ENCODE data around the gene ALOX5AP. TPM values are rescaled to one million over a fixed set of nuclear protein-coding genes. Genes with fewer than 3 reads are reported as not detected.
"Not testable (repeated sequence)": the region's sequence is repeated elsewhere in the genome, so short reads cannot be mapped to it uniquely, and the experiment has no call there.

The ALOX5AP gene
- total RNA-seq, 1 donor from 2014 or later, result 8.4 TPM

- ATAC-seq (ENCODE audit: poor library complexity), result no peak
- intact Hi-C loops (cut with DNase I), result no loop called here
- no peak for DNase-seq
Measured at GRCh38 chr13:30732046-30732390, 3.3 kb upstream of the ALOX5AP start.

GRCh38 chr13:30734439-30734838 lies 904 bp upstream of the ALOX5AP start:
- intact Hi-C loops (cut with DNase I), result no loop called here
- ATAC-seq (ENCODE audit: poor library complexity), result no peak
- no peak for DNase-seq

- intact Hi-C loops (cut with DNase I), result no loop called here
- ATAC-seq (ENCODE audit: poor library complexity) (no peak), DNase-seq (no peak)
Measured at GRCh38 chr13:30735872-30736175, 481 bp downstream of the ALOX5AP start.

- intact Hi-C loops (cut with DNase I), result no loop called here
- no peak for DNase-seq
- ATAC-seq (ENCODE audit: poor library complexity), result no peak
Measured at GRCh38 chr13:30736461-30737320, 1.3 kb downstream of the ALOX5AP start.

GRCh38 chr13:30737511-30738337 lies 2.4 kb downstream of the ALOX5AP start:
- peak; percentile 50 for ATAC-seq (ENCODE audit: poor library complexity)
- no peak for DNase-seq
- intact Hi-C loops (cut with DNase I), result no loop called here

- DNase-seq (no peak), ATAC-seq (ENCODE audit: poor library complexity) (no peak)
- intact Hi-C loops (cut with DNase I), result no loop called here
Measured at GRCh38 chr13:30738526-30739236, 3.3 kb downstream of the ALOX5AP start.

GRCh38 chr13:30739237-30739528 lies 3.8 kb downstream of the ALOX5AP start:
- ATAC-seq (ENCODE audit: poor library complexity) (no peak), DNase-seq (no peak)
- intact Hi-C loops (cut with DNase I), result no loop called here

- intact Hi-C loops (cut with DNase I), result no loop called here
- ATAC-seq (ENCODE audit: poor library complexity) (no peak), DNase-seq (no peak)
Measured at GRCh38 chr13:30739761-30740642, 4.7 kb downstream of the ALOX5AP start.

GRCh38 chr13:30742901-30743300 lies 7.6 kb downstream of the ALOX5AP start:
- intact Hi-C loops (cut with DNase I), result no loop called here
- ATAC-seq (ENCODE audit: poor library complexity), result no peak

GRCh38 chr13:30743319-30744055 lies 8.1 kb downstream of the ALOX5AP start:
- ATAC-seq (ENCODE audit: poor library complexity), result peak; percentile 61
- intact Hi-C loops (cut with DNase I), result no loop called here
- DNase-seq, result no peak

More at GRCh38 chr13:30742901-30743300, 7.6 kb downstream of the ALOX5AP start:
- DNase-seq, result no peak

GRCh38 chr13:30744056-30744680 lies 8.8 kb downstream of the ALOX5AP start:
- intact Hi-C loops (cut with DNase I), result no loop called here
- DNase-seq (no peak), ATAC-seq (ENCODE audit: poor library complexity) (no peak)

- intact Hi-C loops (cut with DNase I), result no loop called here
- ATAC-seq (ENCODE audit: poor library complexity) (no peak), DNase-seq (no peak)
Measured at GRCh38 chr13:30744681-30745077, 9.3 kb downstream of the ALOX5AP start.

- DNase-seq (no peak), ATAC-seq (ENCODE audit: poor library complexity) (peak; percentile 47)
- intact Hi-C loops (cut with DNase I), result no loop called here
Measured at GRCh38 chr13:30745906-30746686, 10.8 kb downstream of the ALOX5AP start.

- intact Hi-C loops (cut with DNase I), result no loop called here
- DNase-seq, result no peak
- no peak for ATAC-seq (ENCODE audit: poor library complexity)
Measured at GRCh38 chr13:30746791-30747190, 11.4 kb downstream of the ALOX5AP start.

GRCh38 chr13:30747845-30748244 lies 12.5 kb downstream of the ALOX5AP start:
- ATAC-seq (ENCODE audit: poor library complexity); DNase-seq; intact Hi-C loops (cut with DNase I): not testable (repeated sequence)

- DNase-seq (no peak), ATAC-seq (ENCODE audit: poor library complexity) (no peak)
- intact Hi-C loops (cut with DNase I), result no loop called here
Measured at GRCh38 chr13:30748717-30749116, 13.4 kb downstream of the ALOX5AP start.

GRCh38 chr13:30750036-30750435 lies 14.7 kb downstream of the ALOX5AP start:
- DNase-seq, result no peak
- intact Hi-C loops (cut with DNase I), result no loop called here
- no peak for ATAC-seq (ENCODE audit: poor library complexity)

All from Right ventricle myocardium superior (tissue), 1 donor.